NK-92 treated with Interleukin-12 subunit alpha and Interleukin-12 subunit beta, amount 100 ng/mL, for 24 hours (cell line): Measurements from ENCODE around the gene CPED1.
"Not testable (repeated sequence)": the region's sequence is repeated elsewhere in the genome, so short reads cannot be mapped to it uniquely, and the experiment has no call there.

Experiments
- DNase-seq: peaks from one replicate; lab custom pipeline; 2025; lab: John Stamatoyannopoulos, UW

CPED1 gene

GRCh38 chr7:121097577-121097976 is 109.1 kb downstream of the CPED1 start:
- no peak for DNase-seq

- no peak for DNase-seq
Measured at GRCh38 chr7:121099572-121099971, 111.1 kb downstream of the CPED1 start.

- DNase-seq: no peak
Measured at GRCh38 chr7:121101083-121101482, 112.6 kb downstream of the CPED1 start.

DNA sequence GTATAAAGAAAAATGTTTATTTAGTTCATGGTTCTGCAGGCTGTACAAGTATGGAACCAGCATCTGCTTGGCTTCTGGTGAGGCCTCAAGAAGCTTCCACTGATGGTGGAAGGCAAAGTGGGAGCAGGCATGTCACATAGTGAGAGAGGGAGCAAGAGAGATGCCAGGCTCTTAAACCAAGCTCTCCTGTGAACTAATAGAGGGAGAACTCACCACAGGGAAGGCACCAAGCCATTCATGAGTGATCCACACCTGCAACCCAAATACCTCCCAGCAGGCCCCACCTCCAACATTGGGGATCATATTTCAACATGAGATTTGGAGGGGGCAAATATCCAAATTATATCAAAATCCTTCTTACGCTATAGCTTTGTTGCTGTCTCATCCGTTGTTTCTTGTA is 113.1 kb downstream of the CPED1 start:
- DNase-seq: no peak

DNA sequence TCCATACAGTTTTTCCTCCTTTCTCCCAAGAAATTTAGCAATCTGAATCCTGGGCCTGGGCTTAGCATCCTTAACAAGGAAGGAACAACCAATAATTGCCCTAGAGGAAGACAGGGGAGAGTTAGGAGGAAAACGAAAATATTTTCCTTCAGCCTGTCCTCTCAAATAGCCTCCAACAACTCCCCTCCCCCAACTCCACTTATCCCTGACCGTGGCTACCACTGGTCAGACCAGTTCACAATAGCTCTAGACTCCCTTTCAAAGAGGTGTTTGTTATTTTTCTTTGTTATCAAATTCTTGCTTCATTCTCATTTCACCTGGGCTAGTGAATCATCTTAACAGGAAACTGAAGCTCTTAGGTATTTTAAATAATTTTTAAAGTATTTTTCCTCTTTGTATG is 114.1 kb downstream of the CPED1 start:
- no peak for DNase-seq

DNA sequence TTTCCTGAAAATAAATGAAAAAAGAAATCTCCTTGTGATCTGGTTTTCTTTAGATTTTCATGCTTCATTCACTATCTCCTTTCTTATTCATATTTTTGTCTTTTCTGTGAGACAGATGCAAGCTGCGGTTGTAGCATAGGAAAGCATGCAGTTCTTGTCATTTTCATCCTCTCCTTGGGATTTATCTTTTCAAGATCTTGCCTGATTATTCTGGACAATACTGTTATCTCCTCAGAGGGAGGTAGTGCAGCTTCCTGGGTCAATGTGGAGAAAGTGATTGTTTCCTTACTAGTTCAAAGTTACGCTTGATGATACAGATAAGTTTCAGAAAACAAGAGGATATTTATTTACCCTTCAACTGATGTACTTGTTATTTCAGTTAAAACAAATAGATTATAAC is 114.6 kb downstream of the CPED1 start:
- no peak for DNase-seq

DNA sequence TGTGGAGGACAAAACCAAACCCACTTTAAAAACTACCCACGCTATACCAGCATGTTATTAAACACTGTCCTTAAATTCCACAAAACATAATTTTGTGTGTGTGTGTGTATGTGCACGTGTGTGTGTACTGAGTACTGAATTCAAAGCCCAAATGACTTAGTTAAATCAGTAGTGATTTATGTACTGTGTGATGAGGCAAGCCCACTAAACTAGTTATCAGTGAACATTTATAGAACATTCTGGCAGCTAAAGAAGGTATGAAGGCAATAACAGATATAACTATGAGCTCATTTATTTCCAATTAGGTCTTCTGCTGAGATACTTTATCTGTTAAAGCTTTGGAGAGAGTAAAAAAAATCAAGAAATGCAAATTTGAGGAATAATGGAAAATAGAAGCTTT is 115.1 kb downstream of the CPED1 start:
- no peak for DNase-seq

DNA sequence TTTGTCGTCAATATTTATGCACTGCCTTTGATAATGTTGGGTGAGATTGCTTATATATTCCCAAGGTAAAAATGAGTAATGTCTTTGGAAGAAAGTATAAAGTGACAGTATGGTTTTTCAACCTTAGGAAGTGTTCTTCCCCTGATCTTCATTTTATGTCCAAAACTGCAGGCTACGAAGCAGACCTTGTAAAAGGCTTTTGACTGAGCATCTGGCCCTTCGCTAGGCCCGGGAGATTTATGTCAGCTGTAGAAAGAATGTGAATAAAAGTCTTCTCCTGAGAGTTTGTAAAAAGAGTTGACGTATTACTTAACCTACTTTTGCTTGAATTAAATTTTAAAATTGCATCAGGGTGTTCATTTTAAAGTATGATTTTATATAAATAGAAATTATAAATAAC is 116.8 kb downstream of the CPED1 start:
- DNase-seq: no peak

GRCh38 chr7:121107923-121108498 is 119.5 kb downstream of the CPED1 start:
- no peak for DNase-seq

GRCh38 chr7:121109145-121109544 is 120.6 kb downstream of the CPED1 start:
- no peak for DNase-seq

DNA sequence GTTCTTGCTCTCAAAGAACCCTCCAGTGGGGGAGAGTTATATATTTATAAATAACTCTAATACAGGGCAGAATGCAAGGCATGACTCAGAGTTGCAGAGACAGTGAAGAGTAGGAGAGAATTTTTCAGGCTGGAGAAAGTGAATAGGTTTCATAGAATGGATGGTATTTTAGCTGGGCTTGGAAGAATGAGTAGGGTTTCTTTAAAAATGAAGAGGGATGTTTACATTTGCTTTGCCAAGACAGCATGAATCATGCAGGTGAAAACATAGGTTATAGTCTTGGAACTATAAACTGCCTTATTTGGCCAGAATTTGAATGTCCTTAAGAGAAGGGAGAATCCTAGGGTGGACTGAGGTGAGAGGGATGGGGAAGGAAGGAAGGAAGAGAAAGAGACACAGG is 124.8 kb downstream of the CPED1 start:
- DNase-seq: no peak

GRCh38 chr7:121116396-121116795 is 127.9 kb downstream of the CPED1 start:
- no peak for DNase-seq

DNA sequence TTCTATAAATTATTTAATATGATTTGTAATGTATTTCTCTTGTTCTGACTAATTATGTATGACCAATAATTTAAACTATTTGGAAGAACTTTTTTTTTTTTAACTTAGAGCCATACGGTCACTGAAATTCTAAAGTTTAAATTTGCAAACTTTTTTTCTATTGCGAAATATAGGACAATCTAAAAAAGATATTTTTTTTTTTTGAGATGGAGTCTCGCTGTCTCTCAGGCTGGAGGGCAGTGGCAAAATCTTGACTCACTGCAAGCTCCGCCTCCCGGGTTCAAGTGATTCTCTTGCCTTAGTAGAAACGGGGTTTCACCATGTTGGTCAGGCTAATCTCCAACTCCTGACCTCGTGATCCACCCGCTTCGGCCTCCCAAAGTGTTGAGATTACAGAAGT is 130.5 kb downstream of the CPED1 start:
- no peak for DNase-seq

DNA sequence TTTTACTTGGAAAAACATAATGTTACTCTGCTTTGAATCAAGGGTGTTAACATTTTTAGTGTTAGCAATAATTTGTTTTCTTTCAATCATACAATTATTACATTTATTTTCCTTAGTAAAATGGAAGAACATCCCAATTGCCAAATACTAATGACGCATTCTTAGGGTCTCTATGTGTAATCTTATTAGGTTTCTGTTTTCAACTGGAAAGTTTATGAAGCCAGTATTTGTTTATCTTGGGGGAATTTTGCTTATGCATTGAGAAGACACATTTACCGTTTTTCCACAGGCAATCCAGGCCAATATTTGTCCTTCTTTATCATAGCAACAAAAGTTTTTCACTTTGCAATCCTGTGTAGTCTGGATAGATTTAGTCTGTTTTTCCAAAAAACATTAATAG is 134.5 kb downstream of the CPED1 start:
- DNase-seq: no peak

- DNase-seq: not testable (repeated sequence)
Measured at GRCh38 chr7:121125454-121125853, 136.9 kb downstream of the CPED1 start.

DNA sequence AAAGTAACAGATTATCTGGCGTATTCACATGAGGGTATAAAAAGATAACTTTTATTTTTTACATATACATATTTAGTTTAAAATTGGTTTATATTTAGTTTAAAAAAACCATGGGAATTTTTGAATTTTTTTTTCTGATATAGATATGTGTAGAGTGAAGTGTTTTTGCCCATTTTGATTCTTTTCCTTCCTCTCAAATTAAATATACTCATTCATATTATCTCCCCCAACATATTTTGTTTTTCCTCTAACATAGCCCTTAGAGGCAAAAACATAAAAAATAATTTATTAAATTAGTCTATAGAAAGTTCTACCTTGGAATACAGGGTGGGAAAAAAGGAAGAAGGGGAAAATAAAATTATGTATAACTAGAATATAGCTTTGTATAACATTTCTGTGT is 137.7 kb downstream of the CPED1 start:
- no peak for DNase-seq

- DNase-seq: no peak
Measured at GRCh38 chr7:121126801-121127534, 138.5 kb downstream of the CPED1 start.

GRCh38 chr7:121132940-121133339 is 144.4 kb downstream of the CPED1 start:
- no peak for DNase-seq

GRCh38 chr7:121133444-121133843 is 144.9 kb downstream of the CPED1 start:
- DNase-seq: no peak

DNA sequence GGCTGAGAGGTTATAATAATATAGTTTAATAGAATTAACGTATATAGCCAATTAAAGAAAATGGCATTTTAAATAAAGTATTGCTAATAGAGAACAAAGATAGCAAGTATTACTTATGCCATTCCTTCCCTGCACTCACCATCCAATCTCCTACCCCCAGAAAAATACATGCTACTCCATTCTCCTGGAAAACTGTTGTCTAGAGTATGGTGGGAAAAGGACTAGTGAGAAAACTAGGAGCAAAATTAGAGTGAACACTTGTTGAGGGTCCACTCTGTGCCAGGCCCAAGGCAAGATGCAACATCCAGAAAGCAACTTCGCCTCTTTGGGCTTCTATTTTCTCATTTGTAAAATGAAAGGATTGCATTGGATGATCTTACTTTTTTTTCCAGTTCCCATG is 149.1 kb downstream of the CPED1 start:
- no peak for DNase-seq

- DNase-seq: peak; percentile 24
Measured at GRCh38 chr7:121138262-121138933, 149.9 kb downstream of the CPED1 start.

DNA sequence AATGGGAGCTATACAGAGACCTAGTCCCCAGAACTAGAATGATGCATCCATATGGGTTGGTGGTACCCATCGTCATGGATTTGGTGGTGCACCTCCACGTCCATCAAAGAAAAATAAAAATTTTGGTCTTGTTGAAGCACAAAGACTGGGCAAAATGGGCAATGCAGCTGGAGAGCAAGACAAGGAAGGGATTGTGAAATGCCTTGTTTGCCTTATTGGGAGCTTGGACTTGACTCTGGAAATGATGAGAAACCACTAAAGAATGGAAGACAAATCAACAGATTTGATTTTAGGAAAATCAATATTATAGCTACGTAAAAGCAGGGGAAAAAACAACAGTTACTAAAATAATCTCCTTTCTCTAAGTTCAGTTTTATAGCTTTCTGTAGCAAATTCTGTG is 150.9 kb downstream of the CPED1 start:
- no peak for DNase-seq

- DNase-seq: no peak
Measured at GRCh38 chr7:121140790-121141189, 152.3 kb downstream of the CPED1 start.
